Measurements from ENCODE around the gene P2RY8.
"Not testable (repeated sequence)": the region's sequence is repeated elsewhere in the genome, so short reads cannot be mapped to it uniquely, and the experiment has no call there.

The P2RY8 gene

DNA sequence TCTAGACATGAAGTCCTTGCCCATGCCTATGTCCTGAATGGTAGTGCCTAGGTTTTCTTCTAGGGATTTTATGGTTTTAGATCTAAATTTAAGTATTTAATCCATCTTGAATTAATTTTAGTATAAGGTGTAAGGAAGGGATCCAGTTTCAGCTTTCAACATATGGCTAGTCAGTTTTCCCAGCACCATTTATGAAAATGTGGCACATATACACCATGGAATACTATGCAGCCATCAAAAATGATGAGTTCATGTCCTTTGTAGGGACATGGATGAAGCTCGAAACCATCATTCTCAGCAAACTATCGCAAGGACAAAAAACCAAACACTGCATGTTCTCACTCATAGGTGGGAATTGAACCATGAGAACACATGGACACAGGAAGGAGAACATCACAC, 54.5 kb downstream of the P2RY8 start:
- H3K27ac ChIP-seq (ENCODE audit: low read length): peak overlapping the region; percentile 75
- not testable (repeated sequence) for H3K4me3 ChIP-seq (ENCODE audit: low read depth in 1 of 2, low read length in 2 of 2); H3K9me3 ChIP-seq (ENCODE audit: control insufficient read depth in 1 of 2, low read length in 2 of 2); H3K27me3 ChIP-seq (ENCODE audit: low read depth, low read length); H3K36me3 ChIP-seq (ENCODE audit: control insufficient read depth in 1 of 2, insufficient read depth in 2 of 2, low read length in 2 of 2); H3K4me1 ChIP-seq (ENCODE audit: control insufficient read depth in 1 of 2, insufficient read depth in 2 of 2, low read length in 2 of 2)

DNA sequence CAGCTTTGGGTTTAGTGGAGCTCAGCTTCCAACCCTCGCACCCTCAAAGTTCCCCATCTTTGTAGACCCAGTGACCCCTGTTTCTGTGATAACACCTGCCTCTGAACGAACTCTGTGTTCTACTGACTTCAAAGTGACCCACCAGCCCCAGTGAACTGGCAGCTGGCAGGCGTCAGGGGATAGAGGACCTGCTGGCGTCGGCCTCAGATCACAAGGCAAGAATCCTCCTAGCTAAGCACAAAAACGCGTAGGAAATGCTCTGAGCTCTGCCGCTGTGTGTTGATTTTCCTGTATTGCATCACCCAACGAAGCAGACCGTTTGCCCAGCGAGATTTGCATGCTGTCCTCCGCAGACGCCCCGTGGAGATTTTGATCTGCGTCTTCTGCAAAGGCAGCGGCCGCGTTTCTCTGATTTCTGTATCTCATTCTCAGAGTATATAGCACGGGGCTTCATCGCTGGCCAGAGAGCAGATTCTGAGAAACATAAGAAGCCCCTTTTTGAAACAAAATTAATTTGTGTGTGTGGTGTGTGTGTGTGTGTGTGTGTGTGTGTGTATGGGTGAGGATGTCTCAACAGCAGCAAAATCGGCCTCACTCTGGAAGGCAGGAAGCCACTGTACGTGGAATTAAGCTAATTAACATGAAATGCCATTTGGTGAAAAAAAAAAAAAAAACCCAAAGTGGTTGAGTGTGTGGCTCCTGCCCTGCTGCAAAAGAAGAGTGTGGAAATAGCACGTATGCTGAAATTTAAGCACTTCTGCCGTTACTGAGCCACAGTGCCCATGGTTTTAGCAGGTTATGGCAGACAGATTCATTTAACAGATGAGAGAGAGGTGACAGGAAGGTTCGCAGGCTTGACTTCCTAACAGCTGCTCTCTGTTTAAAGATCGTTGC, 55.1 kb downstream of the P2RY8 start:
- no peaks in the 10 kb centered on the region for H3K27me3 ChIP-seq (ENCODE audit: low read depth, low read length)
- peaks cover 0 to 5% of the 10 kb centered on the region in 2 donors for H3K9me3 ChIP-seq (ENCODE audit: control insufficient read depth in 1 of 2, low read length in 2 of 2)
- H3K4me1 ChIP-seq (ENCODE audit: control insufficient read depth in 1 of 2, insufficient read depth in 2 of 2, low read length in 2 of 2): peaks cover 0 to 4% of the 10 kb centered on the region in 2 donors
- H3K36me3 ChIP-seq (ENCODE audit: control insufficient read depth in 1 of 2, insufficient read depth in 2 of 2, low read length in 2 of 2): no peaks in the 10 kb centered on the region
- peak overlapping the region in 1 of 2 donors; percentile 30 for H3K4me3 ChIP-seq (ENCODE audit: low read depth in 1 of 2, low read length in 2 of 2)
- peak overlapping the region; percentile 75 for H3K27ac ChIP-seq (ENCODE audit: low read length)

DNA sequence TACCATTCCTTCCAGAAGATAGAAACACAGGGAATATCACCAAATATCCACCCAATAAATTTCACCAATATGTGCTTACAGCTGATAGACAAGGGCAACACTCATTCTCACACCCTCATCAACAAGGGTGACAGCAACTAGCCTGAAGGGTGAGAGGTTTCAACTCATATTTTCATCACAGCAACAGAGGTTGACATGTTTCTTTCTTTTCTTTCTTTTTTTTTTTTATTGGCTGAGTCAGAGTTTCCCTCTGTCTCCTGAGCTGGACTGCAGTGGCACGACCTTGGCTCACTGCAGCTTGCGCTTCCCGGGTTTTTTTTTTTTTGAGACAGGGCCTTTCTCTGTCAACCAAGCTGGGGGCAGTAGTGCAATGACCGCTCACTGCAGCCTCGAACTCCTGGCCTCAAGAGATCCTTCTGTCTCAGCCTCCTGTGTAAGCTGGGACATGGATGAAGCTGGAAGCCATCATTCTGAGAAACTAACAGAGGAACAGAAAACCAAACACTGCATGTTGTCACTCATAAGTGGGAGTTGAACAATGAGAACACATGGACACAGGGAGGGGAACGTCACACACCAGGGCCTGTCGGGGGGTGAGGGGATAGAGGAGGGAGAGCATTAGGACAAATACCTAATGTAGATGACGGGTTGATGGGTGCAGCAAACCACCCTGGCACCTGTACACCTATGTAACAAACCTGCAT, 56.8 kb downstream of the P2RY8 start:
- Histone ChIP-seq H3K9me3 (ENCODE audit: control insufficient read depth in 1 of 2, low read length in 2 of 2) (peaks cover 0 to 5% of the 10 kb centered on the region in 2 donors), H3K4me1 (ENCODE audit: control insufficient read depth in 1 of 2, insufficient read depth in 2 of 2, low read length in 2 of 2) (peaks cover 0 to 4% of the 10 kb centered on the region in 2 donors), H3K4me3 (ENCODE audit: low read depth in 1 of 2, low read length in 2 of 2) (no peak overlapping the region), H3K27me3 (ENCODE audit: low read depth, low read length) (no peaks in the 10 kb centered on the region), H3K36me3 (ENCODE audit: control insufficient read depth in 1 of 2, insufficient read depth in 2 of 2, low read length in 2 of 2) (no peaks in the 10 kb centered on the region), H3K27ac (ENCODE audit: low read length) (no peak overlapping the region)

DNA sequence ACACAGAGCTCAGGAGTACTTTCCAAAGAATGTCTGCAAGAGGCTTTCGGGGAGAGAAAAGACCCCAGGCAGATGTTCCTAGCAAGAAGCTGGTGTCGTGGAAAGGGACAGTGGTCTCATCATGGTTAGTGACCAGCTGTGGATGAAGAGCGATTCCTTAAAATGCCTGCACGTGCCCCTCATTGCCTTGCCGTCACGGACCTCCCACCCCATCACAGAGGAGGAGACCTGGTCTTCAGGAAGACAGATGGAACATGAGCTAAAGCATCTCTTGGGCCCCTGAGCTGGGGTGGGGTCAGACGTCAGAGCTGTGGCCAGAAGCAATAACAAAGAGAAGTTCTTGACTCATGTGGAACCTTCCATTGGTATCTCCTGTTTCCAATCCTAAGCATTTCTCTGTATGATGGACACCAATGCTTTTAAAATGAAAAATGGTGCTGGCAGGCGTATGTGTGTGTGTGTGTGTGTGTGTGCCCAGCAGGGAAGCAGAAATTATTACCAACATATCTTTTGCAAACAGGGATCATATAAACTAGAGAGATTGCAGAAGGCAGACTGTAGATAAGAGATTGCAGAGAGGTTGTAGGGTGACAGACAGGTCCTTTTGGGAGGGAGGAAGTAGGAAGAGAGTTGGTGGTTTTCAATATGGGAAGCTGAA, 59.1 kb downstream of the P2RY8 start:
- no peak overlapping the region for H3K4me3 ChIP-seq (ENCODE audit: low read depth in 1 of 2, low read length in 2 of 2)
- peaks cover 0 to 5% of the 10 kb centered on the region in 2 donors for H3K9me3 ChIP-seq (ENCODE audit: control insufficient read depth in 1 of 2, low read length in 2 of 2)
- H3K4me1 ChIP-seq (ENCODE audit: control insufficient read depth in 1 of 2, insufficient read depth in 2 of 2, low read length in 2 of 2): peaks cover 0 to 4% of the 10 kb centered on the region in 2 donors
- H3K27ac ChIP-seq (ENCODE audit: low read length): no peak overlapping the region
- H3K27me3 ChIP-seq (ENCODE audit: low read depth, low read length): no peaks in the 10 kb centered on the region
- no peaks in the 10 kb centered on the region for H3K36me3 ChIP-seq (ENCODE audit: control insufficient read depth in 1 of 2, insufficient read depth in 2 of 2, low read length in 2 of 2)

DNA sequence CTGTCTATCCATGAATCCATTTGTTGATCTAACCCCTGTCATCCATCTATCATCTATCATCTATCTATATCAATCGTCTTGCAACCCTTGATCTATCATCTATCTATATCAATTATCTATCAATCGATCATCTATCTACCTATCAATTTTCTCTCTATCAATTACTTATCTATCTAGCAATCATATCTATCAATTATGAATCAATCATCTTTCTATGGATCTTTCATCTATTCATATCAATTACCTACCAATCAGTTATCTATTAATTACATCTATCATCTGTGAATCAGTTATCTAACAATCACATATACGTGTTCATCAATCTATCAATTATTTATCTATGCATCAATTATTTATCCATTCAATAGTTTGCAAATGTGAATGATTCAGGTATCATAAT, 59.8 kb downstream of the P2RY8 start:
- H3K27me3 ChIP-seq (ENCODE audit: low read depth, low read length): no peaks in the 10 kb centered on the region
- peaks cover 0 to 4% of the 10 kb centered on the region in 2 donors for H3K4me1 ChIP-seq (ENCODE audit: control insufficient read depth in 1 of 2, insufficient read depth in 2 of 2, low read length in 2 of 2)
- no peak overlapping the region for H3K4me3 ChIP-seq (ENCODE audit: low read depth in 1 of 2, low read length in 2 of 2)
- H3K27ac ChIP-seq (ENCODE audit: low read length): no peak overlapping the region
- H3K36me3 ChIP-seq (ENCODE audit: control insufficient read depth in 1 of 2, insufficient read depth in 2 of 2, low read length in 2 of 2): no peaks in the 10 kb centered on the region
- peaks cover 0 to 5% of the 10 kb centered on the region in 2 donors for H3K9me3 ChIP-seq (ENCODE audit: control insufficient read depth in 1 of 2, low read length in 2 of 2)

DNA sequence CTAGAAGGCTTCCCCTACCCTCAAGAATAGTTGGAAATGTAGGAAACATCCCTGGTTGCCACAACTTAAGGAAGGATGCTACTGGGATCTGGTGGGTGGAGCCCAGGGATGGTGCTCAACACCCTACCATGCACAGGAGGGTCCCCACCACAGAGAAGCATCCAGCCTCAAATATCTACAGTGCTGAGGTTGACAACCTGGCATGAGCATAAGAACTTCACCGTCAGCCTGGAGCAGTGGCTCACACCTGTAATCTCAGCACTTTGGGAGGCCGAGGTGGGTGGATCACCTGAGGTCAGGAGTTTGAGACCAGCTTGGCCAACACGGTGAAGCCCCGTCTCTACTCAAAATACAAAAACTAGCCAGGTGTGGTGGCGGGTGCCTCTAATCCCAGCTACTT, 60.3 kb downstream of the P2RY8 start:
- H3K4me3 ChIP-seq (ENCODE audit: low read depth in 1 of 2, low read length in 2 of 2): no peak overlapping the region
- H3K4me1 ChIP-seq (ENCODE audit: control insufficient read depth in 1 of 2, insufficient read depth in 2 of 2, low read length in 2 of 2): peaks cover 0 to 3% of the 10 kb centered on the region in 2 donors
- no peaks in the 10 kb centered on the region for H3K36me3 ChIP-seq (ENCODE audit: control insufficient read depth in 1 of 2, insufficient read depth in 2 of 2, low read length in 2 of 2)
- no peak overlapping the region for H3K27ac ChIP-seq (ENCODE audit: low read length)
- H3K9me3 ChIP-seq (ENCODE audit: control insufficient read depth in 1 of 2, low read length in 2 of 2): peaks cover 0 to 5% of the 10 kb centered on the region in 2 donors
- no peaks in the 10 kb centered on the region for H3K27me3 ChIP-seq (ENCODE audit: low read depth, low read length)

DNA sequence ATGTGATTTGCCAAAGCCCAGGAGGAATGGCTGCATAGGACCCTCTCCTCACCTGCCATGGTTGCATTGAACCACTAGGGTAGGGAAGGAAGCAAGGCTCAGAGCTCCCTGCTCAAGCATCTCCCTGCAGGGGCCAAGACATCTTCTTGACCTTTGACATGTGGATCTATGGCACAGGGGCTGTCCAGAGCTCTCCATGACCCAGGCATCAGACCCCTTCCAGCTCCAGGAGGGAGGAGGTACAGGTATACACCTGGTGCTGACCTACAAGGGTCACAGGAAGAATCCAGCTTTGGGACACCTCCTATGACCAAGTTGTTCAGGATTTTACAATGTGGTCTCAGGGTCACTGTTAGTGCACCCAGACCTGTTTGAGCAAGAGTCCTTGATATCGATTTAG, 61.1 kb downstream of the P2RY8 start:
- Histone ChIP-seq H3K36me3 (ENCODE audit: control insufficient read depth in 1 of 2, insufficient read depth in 2 of 2, low read length in 2 of 2) (no peaks in the 10 kb centered on the region), H3K4me1 (ENCODE audit: control insufficient read depth in 1 of 2, insufficient read depth in 2 of 2, low read length in 2 of 2) (no peaks in the 10 kb centered on the region), H3K27me3 (ENCODE audit: low read depth, low read length) (no peaks in the 10 kb centered on the region), H3K9me3 (ENCODE audit: control insufficient read depth in 1 of 2, low read length in 2 of 2) (peaks cover 0 to 5% of the 10 kb centered on the region in 2 donors), H3K4me3 (ENCODE audit: low read depth in 1 of 2, low read length in 2 of 2) (no peak overlapping the region), H3K27ac (ENCODE audit: low read length) (no peak overlapping the region)

DNA sequence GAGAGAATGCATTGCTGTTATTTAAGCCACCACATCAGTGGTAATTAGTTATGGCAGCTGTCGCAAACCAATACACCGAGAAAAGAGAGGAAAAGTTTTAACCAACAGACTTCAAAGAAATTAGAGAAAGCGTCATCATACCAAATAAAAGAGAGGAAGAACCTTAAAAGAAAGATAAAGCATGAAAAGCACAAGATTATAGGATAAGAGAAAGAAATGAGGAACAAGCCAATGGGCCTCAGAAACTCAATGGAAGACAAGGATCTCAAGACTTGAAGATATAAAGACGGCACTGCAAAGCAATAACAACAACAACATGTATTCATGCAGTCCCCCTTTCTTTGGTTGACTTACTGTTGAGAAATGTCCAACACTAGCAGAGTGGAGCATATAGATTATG, 61.5 kb downstream of the P2RY8 start:
- Histone ChIP-seq H3K4me3 (ENCODE audit: low read depth in 1 of 2, low read length in 2 of 2) (no peak overlapping the region), H3K36me3 (ENCODE audit: control insufficient read depth in 1 of 2, insufficient read depth in 2 of 2, low read length in 2 of 2) (no peaks in the 10 kb centered on the region), H3K9me3 (ENCODE audit: control insufficient read depth in 1 of 2, low read length in 2 of 2) (peaks cover 0 to 5% of the 10 kb centered on the region in 2 donors), H3K27me3 (ENCODE audit: low read depth, low read length) (no peaks in the 10 kb centered on the region), H3K4me1 (ENCODE audit: control insufficient read depth in 1 of 2, insufficient read depth in 2 of 2, low read length in 2 of 2) (no peaks in the 10 kb centered on the region), H3K27ac (ENCODE audit: low read length) (no peak overlapping the region)

DNA sequence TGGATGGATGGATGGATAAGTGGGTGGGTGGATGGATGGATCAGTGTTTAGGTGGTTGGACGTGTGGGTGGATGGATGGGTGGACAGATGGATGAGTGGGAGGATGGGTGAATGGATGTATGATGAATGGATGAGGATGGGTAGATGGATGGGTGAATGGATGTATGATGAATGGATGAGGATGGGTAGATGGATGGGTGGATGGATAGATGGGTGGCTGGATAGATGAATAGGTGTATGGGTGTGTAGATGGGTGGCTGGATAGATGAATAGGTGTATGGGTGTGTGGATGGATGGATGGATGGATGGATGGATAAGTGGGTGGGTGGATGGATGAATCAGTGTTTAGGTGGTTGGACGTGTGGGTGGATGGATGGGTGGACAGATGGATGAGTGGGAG, 62.4 kb downstream of the P2RY8 start:
- not testable (repeated sequence) for H3K9me3 ChIP-seq (ENCODE audit: control insufficient read depth in 1 of 2, low read length in 2 of 2); H3K27ac ChIP-seq (ENCODE audit: low read length); H3K36me3 ChIP-seq (ENCODE audit: control insufficient read depth in 1 of 2, insufficient read depth in 2 of 2, low read length in 2 of 2); H3K4me1 ChIP-seq (ENCODE audit: control insufficient read depth in 1 of 2, insufficient read depth in 2 of 2, low read length in 2 of 2); H3K4me3 ChIP-seq (ENCODE audit: low read depth in 1 of 2, low read length in 2 of 2); H3K27me3 ChIP-seq (ENCODE audit: low read depth, low read length)

DNA sequence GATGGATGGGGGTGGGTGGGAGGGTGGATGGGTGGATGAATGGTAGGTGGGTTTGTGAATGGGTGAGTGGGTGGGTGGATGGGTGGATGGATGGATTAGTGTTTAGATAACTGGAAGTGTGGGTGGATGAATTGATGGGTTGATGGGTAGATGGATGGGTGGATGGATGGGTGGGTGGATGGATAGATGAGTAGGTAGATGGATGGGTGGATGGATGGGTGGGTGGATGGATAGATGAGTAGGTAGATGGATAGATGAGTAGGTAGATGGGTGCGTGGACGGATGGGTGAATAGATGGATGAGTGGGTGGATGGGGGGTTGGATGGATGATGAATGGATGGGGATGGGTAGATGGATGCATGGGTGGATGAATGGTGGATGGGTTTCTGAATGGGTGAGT, 64.0 kb downstream of the P2RY8 start:
- H3K9me3 ChIP-seq (ENCODE audit: control insufficient read depth in 1 of 2, low read length in 2 of 2): no peaks in the 10 kb centered on the region
- no peaks in the 10 kb centered on the region for H3K27me3 ChIP-seq (ENCODE audit: low read depth, low read length)
- H3K4me1 ChIP-seq (ENCODE audit: control insufficient read depth in 1 of 2, insufficient read depth in 2 of 2, low read length in 2 of 2): no peaks in the 10 kb centered on the region
- no peak overlapping the region for H3K4me3 ChIP-seq (ENCODE audit: low read depth in 1 of 2, low read length in 2 of 2)
- H3K36me3 ChIP-seq (ENCODE audit: control insufficient read depth in 1 of 2, insufficient read depth in 2 of 2, low read length in 2 of 2): no peaks in the 10 kb centered on the region
- no peak overlapping the region for H3K27ac ChIP-seq (ENCODE audit: low read length)

DNA sequence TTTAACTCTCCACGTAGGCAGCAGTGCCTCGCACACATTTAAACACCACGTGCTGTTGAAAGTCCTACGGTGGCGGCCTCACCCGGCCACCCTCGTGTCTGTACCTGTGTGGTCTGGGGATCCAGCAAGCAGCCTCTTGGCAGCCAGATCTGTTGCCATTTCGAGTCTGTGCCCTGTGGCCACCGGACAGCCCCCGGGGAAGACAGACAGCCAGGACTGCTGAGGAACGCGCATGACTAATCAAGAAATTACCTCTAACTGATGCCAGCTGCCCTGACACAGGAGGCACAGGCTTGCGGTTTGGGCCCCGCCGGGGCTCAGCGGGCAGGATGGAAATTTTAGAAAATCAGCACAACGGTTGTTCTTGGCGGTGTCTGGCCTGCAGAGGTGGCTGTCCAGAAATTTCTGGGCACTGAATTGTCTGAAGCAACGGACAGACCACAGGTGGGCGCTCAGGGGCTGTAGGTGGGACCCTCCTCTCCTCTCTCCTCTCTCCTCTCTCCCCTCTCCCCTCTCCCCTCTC, 68.7 kb downstream of the P2RY8 start:
- no peaks in the 10 kb centered on the region for H3K27me3 ChIP-seq (ENCODE audit: low read depth, low read length)

More for the DNA sequence above, 68.7 kb downstream of the P2RY8 start:
- H3K27ac ChIP-seq (ENCODE audit: low read length): no peak overlapping the region
- no peak overlapping the region for H3K4me3 ChIP-seq (ENCODE audit: low read depth in 1 of 2, low read length in 2 of 2)
- H3K36me3 ChIP-seq (ENCODE audit: control insufficient read depth in 1 of 2, insufficient read depth in 2 of 2, low read length in 2 of 2): no peaks in the 10 kb centered on the region
- H3K4me1 ChIP-seq (ENCODE audit: control insufficient read depth in 1 of 2, insufficient read depth in 2 of 2, low read length in 2 of 2): no peaks in the 10 kb centered on the region
- no peaks in the 10 kb centered on the region for H3K9me3 ChIP-seq (ENCODE audit: control insufficient read depth in 1 of 2, low read length in 2 of 2)

Measured in muscle layer of duodenum (tissue), 2 donors.